ENCODE measurements around the gene NT5E.

GRCh38 chr6:85506441-85507093 lies 56.7 kb downstream of the NT5E start:
- TF ChIP-seq CTCF (IDR thresholded peaks at IDR 0.05), result no peak
- no peak for TF ChIP-seq POLR2AphosphoS5 (IDR thresholded peaks at IDR 0.05)

Data from prostate gland (tissue), 2 donors.